Panc1 (cell line): ENCODE measurements around the gene NXPE3.

Experiments
- CTCF ChIP-seq: fragments of 450-650 bp; IDR thresholded peaks from 2 replicates; pipeline ENCODE4 v1.5.1; 2017; ENCODE audit warnings: mild to moderate bottlenecking
- POLR2AphosphoS5 ChIP-seq: IDR thresholded peaks from 2 replicates; pipeline ENCODE4 v1.6.1; 2012; ENCODE audit warnings: mild to moderate bottlenecking, low read depth, low read length, moderate library complexity
- SIN3A ChIP-seq: IDR thresholded peaks from 2 replicates; pipeline ENCODE4 v1.6.1; 2012; ENCODE audit warnings: low read depth, mild to moderate bottlenecking, low read length, moderate library complexity, borderline replicate concordance; ENCODE audit not compliant: insufficient read depth
- TCF7L2 ChIP-seq: IDR thresholded peaks from 2 replicates; pipeline ENCODE4 v1.6.1; 2011; ENCODE audit warnings: mild to moderate bottlenecking, low read depth, low read length, inconsistent platforms
- TF ChIP-seq, protein P1 (sequence below), 2 experiments: IDR thresholded peaks; 2 replicates each; pipeline ENCODE4 v1.6.1; 2011 to 2012; ENCODE audit warnings: low read depth in 2 of 2, control low read depth in 1 of 2, low read length in 1 of 2, mild to moderate bottlenecking in 1 of 2, moderate library complexity in 1 of 2; ENCODE audit not compliant: insufficient read depth in 1 of 2

DNA sequence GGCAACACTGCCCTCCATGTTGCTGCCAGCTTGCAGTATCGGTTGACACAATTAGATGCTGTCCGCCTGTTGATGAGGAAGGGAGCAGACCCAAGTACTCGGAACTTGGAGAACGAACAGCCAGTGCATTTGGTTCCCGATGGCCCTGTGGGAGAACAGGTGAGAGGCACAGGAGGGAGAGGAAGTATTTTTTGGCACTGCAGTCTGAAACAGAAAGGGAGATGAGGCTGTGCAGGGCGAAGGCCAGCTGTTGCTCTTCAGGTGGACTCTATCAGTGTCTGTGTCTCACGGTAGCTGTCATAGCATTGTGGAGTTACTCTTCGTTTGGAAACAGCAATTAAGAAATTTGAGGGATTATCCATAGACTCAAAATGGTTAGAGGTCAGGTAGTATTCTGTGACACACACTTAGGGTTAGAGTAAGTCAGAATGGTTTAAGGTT, 78.3 kb downstream of the NXPE3 start:
- TF ChIP-seq TCF7L2 = no peak
- no peak for TF ChIP-seq CTCF
- TF ChIP-seq, protein P1, sequence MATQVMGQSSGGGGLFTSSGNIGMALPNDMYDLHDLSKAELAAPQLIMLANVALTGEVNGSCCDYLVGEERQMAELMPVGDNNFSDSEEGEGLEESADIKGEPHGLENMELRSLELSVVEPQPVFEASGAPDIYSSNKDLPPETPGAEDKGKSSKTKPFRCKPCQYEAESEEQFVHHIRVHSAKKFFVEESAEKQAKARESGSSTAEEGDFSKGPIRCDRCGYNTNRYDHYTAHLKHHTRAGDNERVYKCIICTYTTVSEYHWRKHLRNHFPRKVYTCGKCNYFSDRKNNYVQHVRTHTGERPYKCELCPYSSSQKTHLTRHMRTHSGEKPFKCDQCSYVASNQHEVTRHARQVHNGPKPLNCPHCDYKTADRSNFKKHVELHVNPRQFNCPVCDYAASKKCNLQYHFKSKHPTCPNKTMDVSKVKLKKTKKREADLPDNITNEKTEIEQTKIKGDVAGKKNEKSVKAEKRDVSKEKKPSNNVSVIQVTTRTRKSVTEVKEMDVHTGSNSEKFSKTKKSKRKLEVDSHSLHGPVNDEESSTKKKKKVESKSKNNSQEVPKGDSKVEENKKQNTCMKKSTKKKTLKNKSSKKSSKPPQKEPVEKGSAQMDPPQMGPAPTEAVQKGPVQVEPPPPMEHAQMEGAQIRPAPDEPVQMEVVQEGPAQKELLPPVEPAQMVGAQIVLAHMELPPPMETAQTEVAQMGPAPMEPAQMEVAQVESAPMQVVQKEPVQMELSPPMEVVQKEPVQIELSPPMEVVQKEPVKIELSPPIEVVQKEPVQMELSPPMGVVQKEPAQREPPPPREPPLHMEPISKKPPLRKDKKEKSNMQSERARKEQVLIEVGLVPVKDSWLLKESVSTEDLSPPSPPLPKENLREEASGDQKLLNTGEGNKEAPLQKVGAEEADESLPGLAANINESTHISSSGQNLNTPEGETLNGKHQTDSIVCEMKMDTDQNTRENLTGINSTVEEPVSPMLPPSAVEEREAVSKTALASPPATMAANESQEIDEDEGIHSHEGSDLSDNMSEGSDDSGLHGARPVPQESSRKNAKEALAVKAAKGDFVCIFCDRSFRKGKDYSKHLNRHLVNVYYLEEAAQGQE (IDR thresholded peaks at IDR 0.05; ENCODE audit: insufficient read depth in 1 of 2, low read depth in 2 of 2, low read length in 1 of 2) = no peak
- no peak for TF ChIP-seq SIN3A
- TF ChIP-seq POLR2AphosphoS5 = no peak
